Heart left ventricle (tissue), 13 donors: ENCODE measurements around the gene TMEM229B.
A peak's percentile ranks its signal among the peaks of the same experiment; 100 is the strongest.

Experiments
- CTCF ChIP-seq, 12 donors: fragments of 200-600 bp; sonication (generic) in 4 of 12; IDR thresholded peaks; one replicate each; pipeline versions ENCODE4 v1.5.0 to v1.8.0; 2018 to 2022; ENCODE audit warnings: antibody characterized with exemption in 12 of 12, mild to moderate bottlenecking in 5 of 12
- POLR2A ChIP-seq, 2 donors: fragments of 450-650 bp; IDR thresholded peaks; one replicate each; pipeline ENCODE4 v1.6.1; 2017; ENCODE audit warnings: antibody characterized with exemption in 2 of 2, mild to moderate bottlenecking in 2 of 2, moderate library complexity in 2 of 2
- donor health status: ischemic (EF 13 %, LVEDD 7.1; RV severe dilation, severe dysfunction).
- donor health status: DM: no; HTN: yes; CAD: no.
- donor health status: DM: no; HTN: no; CAD: no.
- donor health status: ischemic (EF 25% LVEDD 6.9; RV normal size, moderate dysfunction).
- donor health status: ischemic (EF 25% LVEDD 5.7; RV mildly dilated, moderate dysfunction).
- donor health status: ischemic (EF 35%, LVEDD 5.7; RV mildly dilated, moderate dysfunction).
- donor health status: nonischemic (EF 11% LVEDD 7.7; RV severe dilation, severe dysfunction).
- donor health status: DM: yes; HTN: yes; CAD: no.
- donor health status: PGD.
- donor health status: ischemic (EF 29% LVEDD 5.4; RV normal size, mild dysfunction).
- donor health status: nonischemic (EF 23%, LVEDD 6.1; RV moderate dilation, normal function).

- TF ChIP-seq CTCF (IDR thresholded peaks at IDR 0.05), result peak; percentile 66 to 83 (median 77)
- no peak for TF ChIP-seq POLR2A (IDR thresholded peaks at IDR 0.05)
These were observed 61.4 kb downstream of the TMEM229B start for GRCh38 chr14:67426983-67427606.
